ENCODE data around the gene CCNQ. TPM values are rescaled to one million over a fixed set of nuclear protein-coding genes. Genes with fewer than 3 reads are reported as not detected.

Gene CCNQ
- total and polyA plus RNA-seq, 10 of the 15 experiments (the other 5 are each of a cell fraction or from before 2014, with no cell fraction given): 0.45 to 36.2 (median 18.2) TPM

GRCh38 chrX:153547195-153547594 is 51.7 kb downstream of the CCNQ start:
- no peak for DNase-seq (ENCODE audit: low read depth, low spot score)
- H3K4me3 ChIP-seq: no peak overlapping the region
- ATAC-seq: peak; percentile 37
- no peak overlapping the region for H2AFZ ChIP-seq (ENCODE audit: control insufficient read depth, low read depth, low read length)
- no peaks in the 10 kb centered on the region for H4K20me1 ChIP-seq (ENCODE audit: control insufficient read depth, insufficient read depth)
- H3K36me3 ChIP-seq (ENCODE audit: control insufficient read depth in 2 of 2, insufficient read depth in 2 of 2, low read length in 1 of 2): no peaks in the 10 kb centered on the region
- H3K27me3 ChIP-seq (replicated peaks in 1 of 2; ENCODE audit: control insufficient read depth in 2 of 2, insufficient read depth in 2 of 2, low read length in 1 of 2): no peaks in the 10 kb centered on the region
- WGBS (ENCODE audit: insufficient coverage, insufficient replicate concordance, low lambda C conversion rate, missing lambda C conversion rate): 1% methylated on average over 6 of the region's 7 CpGs
- no peaks in the 10 kb centered on the region for H3K4me1 ChIP-seq (ENCODE audit: control insufficient read depth, insufficient read depth, low read length)
- intact Hi-C loops (cut with micrococcal nuclease; ENCODE audit: unreplicated experiment): no loop called here
- no peak overlapping the region for H3K27ac ChIP-seq (ENCODE audit: control insufficient read depth, insufficient read depth)
- H3K79me2 ChIP-seq (ENCODE audit: control insufficient read depth, insufficient read depth, low read length): no peaks in the 10 kb centered on the region
- H3K9me3 ChIP-seq (replicated peaks; ENCODE audit: control insufficient read depth, insufficient read depth, low read length): no peaks in the 10 kb centered on the region
- no peak overlapping the region for H3K9ac ChIP-seq (ENCODE audit: control insufficient read depth, insufficient read depth, low read length)
- FAIRE-seq: no peak
- SMC1A ChIA-PET (ENCODE audit: uncharacterized antibody, unreplicated experiment): interaction anchor here (1.0 kb wide), 1 partner anchor 8 kb away, joined by 3 read pairs; no protein-coding TSS in a partner anchor
- RAD21 ChIA-PET (ENCODE audit: unreplicated experiment): no interaction called here
- no peak for TF ChIP-seq USF2 (IDR thresholded peaks at IDR 0.05; ENCODE audit: borderline replicate concordance, low read depth, low read length)
- no peak for TF ChIP-seq HDGF (IDR thresholded peaks at IDR 0.05)
- no peak for TF ChIP-seq SMARCA5 (IDR thresholded peaks at IDR 0.05)
- TF ChIP-seq ELK1 (IDR thresholded peaks at IDR 0.05; ENCODE audit: low read depth, low read length): no peak
- no peak for TF ChIP-seq ZZZ3 (IDR thresholded peaks at IDR 0.05; ENCODE audit: control insufficient read depth, insufficient read length, low read depth)
- TF ChIP-seq CUX1 (IDR thresholded peaks at IDR 0.05; ENCODE audit: insufficient replicate concordance, low read depth, low read length): no peak
- no peak for TF ChIP-seq TCF3 (IDR thresholded peaks at IDR 0.05; ENCODE audit: borderline replicate concordance, insufficient read depth, low read depth, low read length)
- TF ChIP-seq ZSCAN29 (IDR thresholded peaks at IDR 0.05): no peak
- no peak for TF ChIP-seq GABPA (IDR thresholded peaks at IDR 0.05; ENCODE audit: low read depth)
- no peak for TF ChIP-seq USF1 (IDR thresholded peaks at IDR 0.05; ENCODE audit: borderline replicate concordance, extremely low read length, insufficient read depth, low read depth, low read length)
- BruUV-seq (replicated peaks): no TSS peak
- in situ Hi-C loops (cut with MboI): no loop called here
- POLR2A ChIA-PET: no interaction called here
- CTCF ChIA-PET: no interaction called here
- no peak overlapping the region for H3K4me2 ChIP-seq (ENCODE audit: control insufficient read depth, insufficient read depth)

Measured in GM12878 (cell line).